DMS79 (cell line): Measurements from ENCODE around the gene AEN.

Source experiments
- DNase-seq: peaks from one replicate; lab custom pipeline; 2025; lab: John Stamatoyannopoulos, UW

Gene AEN

GRCh38 chr15:88650556-88650955, 29.4 kb downstream of the AEN start:
- DNase-seq = no peak

GRCh38 chr15:88651136-88651732, 30.1 kb downstream of the AEN start:
- no peak for DNase-seq

- DNase-seq = no peak
Measured at GRCh38 chr15:88651971-88652370, 30.8 kb downstream of the AEN start.

GRCh38 chr15:88652456-88653199, 31.5 kb downstream of the AEN start:
- DNase-seq = no peak

- DNase-seq = no peak
Measured at GRCh38 chr15:88653200-88654064, 32.3 kb downstream of the AEN start.

GRCh38 chr15:88654430-88655102, 33.4 kb downstream of the AEN start:
- DNase-seq = no peak

GRCh38 chr15:88655103-88655553, 34.0 kb downstream of the AEN start:
- no peak for DNase-seq

GRCh38 chr15:88655800-88656488, 34.8 kb downstream of the AEN start:
- DNase-seq = no peak

GRCh38 chr15:88656760-88657221, 35.7 kb downstream of the AEN start:
- DNase-seq = no peak

GRCh38 chr15:88657326-88658069, 36.4 kb downstream of the AEN start:
- DNase-seq = no peak

- DNase-seq = no peak
Measured at GRCh38 chr15:88658070-88658965, 37.2 kb downstream of the AEN start.

- DNase-seq = no peak
Measured at GRCh38 chr15:88658972-88659931, 38.1 kb downstream of the AEN start.

GRCh38 chr15:88661041-88661700, 40.0 kb downstream of the AEN start:
- no peak for DNase-seq

- DNase-seq = no peak
Measured at GRCh38 chr15:88661761-88662556, 40.8 kb downstream of the AEN start.

- DNase-seq = no peak
Measured at GRCh38 chr15:88663141-88663621, 42.0 kb downstream of the AEN start.

- no peak for DNase-seq
Measured at GRCh38 chr15:88664151-88664778, 43.1 kb downstream of the AEN start.
